WTC11 (cell line): ENCODE measurements around the gene FOXO1. TPM values are rescaled to one million over a fixed set of nuclear protein-coding genes. Genes with fewer than 3 reads are reported as not detected.
A peak's percentile ranks its signal among the peaks of the same experiment; 100 is the strongest.

ENCODE experiments used
- ATAC-seq: fragments of 200-7000 bp; cut with Tn5 transposase; 2 replicates; pipeline ENCODE4 v1.10.0; 2021; ENCODE audit warnings: mild to moderate bottlenecking, moderate library complexity
- CTCF ChIA-PET: fragments of 300-600 bp; sonication (Branson Sonifier 250); formaldehyde crosslinking; loops from one replicate; lab custom pipeline; 2021; ENCODE audit warnings: antibody characterized with exemption; lab: Charles Lee
- POLR2A ChIA-PET: fragments of 350-600 bp; sonication (Branson Sonifier 250); formaldehyde crosslinking; loops from one replicate; lab custom pipeline; 2021; ENCODE audit warnings: antibody characterized with exemption; lab: Charles Lee
- DNase-seq: peaks from one replicate; pipeline ENCODE4 v3.0.0; 2021; ENCODE audit warnings: low spot score
- H3K27ac Mint-ChIP-seq: 2 replicates; pipeline ENCODE4 v1.8.0; 2021; ENCODE audit warnings: mixed read lengths
- H3K27me3 Mint-ChIP-seq: 2 replicates; pipeline ENCODE4 v1.8.0; 2021; ENCODE audit warnings: low read depth, mild to moderate bottlenecking, moderate library complexity, mixed read lengths
- H3K36me3 Mint-ChIP-seq: 2 replicates; pipeline ENCODE4 v1.8.0; 2021; ENCODE audit warnings: mixed read lengths
- H3K4me1 Mint-ChIP-seq: 2 replicates; pipeline ENCODE4 v1.8.0; 2022; ENCODE audit warnings: mixed read lengths
- H3K4me3 Mint-ChIP-seq: 2 replicates; pipeline ENCODE4 v1.8.0; 2021; ENCODE audit warnings: mild to moderate bottlenecking, moderate library complexity, mixed read lengths
- H3K9me3 Mint-ChIP-seq: 2 replicates; pipeline ENCODE4 v1.8.0; 2021; ENCODE audit warnings: mixed read lengths
- ATF1 ChIP-seq: sonication (generic); formaldehyde crosslinking; IDR thresholded peaks from 2 replicates; pipeline ENCODE4 v1.8.1; 2023; ENCODE audit warnings: mild to moderate bottlenecking, moderate library complexity, missing genetic modification reagents
- E2F4 ChIP-seq: sonication (generic); formaldehyde crosslinking; IDR thresholded peaks from 2 replicates; pipeline ENCODE4 v1.8.1; 2022; ENCODE audit warnings: low read depth, mild to moderate bottlenecking, moderate library complexity, missing genetic modification reagents, borderline replicate concordance
- E2F5 ChIP-seq: sonication (generic); formaldehyde crosslinking; IDR thresholded peaks from 2 replicates; pipeline ENCODE4 v1.8.1; 2022; ENCODE audit warnings: mild to moderate bottlenecking, moderate library complexity, missing genetic modification reagents
- ETV6 ChIP-seq: sonication (generic); formaldehyde crosslinking; IDR thresholded peaks from 2 replicates; pipeline ENCODE4 v1.8.1; 2022; ENCODE audit warnings: mild to moderate bottlenecking, missing genetic modification reagents
- FOXK1 ChIP-seq: sonication (generic); formaldehyde crosslinking; IDR thresholded peaks from 2 replicates; pipeline ENCODE4 v1.8.0; 2022; ENCODE audit warnings: mild to moderate bottlenecking, moderate library complexity, missing genetic modification reagents
- MAX ChIP-seq: sonication (generic); formaldehyde crosslinking; IDR thresholded peaks from 2 replicates; pipeline ENCODE4 v1.8.0; 2022; ENCODE audit warnings: mild to moderate bottlenecking, missing genetic modification reagents
- NFE2L1 ChIP-seq: sonication (generic); formaldehyde crosslinking; IDR thresholded peaks from 2 replicates; pipeline ENCODE4 v1.8.1; 2023; ENCODE audit warnings: missing genetic modification reagents
- NR2C2 ChIP-seq: sonication (generic); formaldehyde crosslinking; IDR thresholded peaks from 2 replicates; pipeline ENCODE4 v1.8.0; 2022; ENCODE audit warnings: mild to moderate bottlenecking, missing genetic modification reagents
- SOX15 ChIP-seq: fragments of 250-450 bp; sonication (Bioruptor Pico); IDR thresholded peaks from 2 replicates; pipeline ENCODE4 v1.9.0; 2021; ENCODE audit warnings: mild to moderate bottlenecking
- STAT6 ChIP-seq: sonication (generic); formaldehyde crosslinking; conservative IDR thresholded peaks from 2 replicates; pipeline ENCODE4 v1.8.1; 2023; ENCODE audit warnings: mild to moderate bottlenecking, low read depth, missing genetic modification reagents, moderate library complexity
- ZBTB21 ChIP-seq: sonication (generic); formaldehyde crosslinking; IDR thresholded peaks from 2 replicates; pipeline ENCODE4 v1.8.1; 2023; ENCODE audit warnings: mild to moderate bottlenecking, missing genetic modification reagents, borderline replicate concordance
- ZNF281 ChIP-seq: sonication (generic); formaldehyde crosslinking; IDR thresholded peaks from 2 replicates; pipeline ENCODE4 v1.8.0; 2023; ENCODE audit warnings: mild to moderate bottlenecking, missing genetic modification reagents
- ZNF423 ChIP-seq: fragments of 250-450 bp; sonication (Bioruptor Pico); IDR thresholded peaks from 2 replicates; pipeline ENCODE4 v2.1.2; 2022; ENCODE audit warnings: mild to moderate bottlenecking, moderate library complexity
- ZNF425 ChIP-seq: fragments of 250-450 bp; sonication (Bioruptor Pico); conservative IDR thresholded peaks from 2 replicates; pipeline ENCODE4 v1.9.0; 2021; ENCODE audit warnings: mild to moderate bottlenecking
- ZNF671 ChIP-seq: fragments of 250-450 bp; sonication (Bioruptor Pico); IDR thresholded peaks from 2 replicates; pipeline ENCODE4 v1.8.0; 2021; ENCODE audit warnings: mild to moderate bottlenecking
- total RNA-seq: library from RNA; stranded (reverse); gene quantifications from 3 replicates; pipeline ENCODE4 v1.2.3, GENCODE V29; 2021

The FOXO1 gene
- total RNA-seq, 1 experiment from 2014 or later: 37.9 TPM

- POLR2A ChIA-PET: no interaction called here
- no peaks in the 10 kb centered on the region for H3K9me3 Mint-ChIP-seq
- H3K4me3 Mint-ChIP-seq: no peak overlapping the region
- TF ChIP-seq SOX15 (CRISPR knock-in tag) (no peak), STAT6 (no peak), MAX (CRISPR knock-in tag) (no peak), ETV6 (CRISPR knock-in tag) (no peak)
- CTCF ChIA-PET: no interaction called here
- DNase-seq (no peak), ATAC-seq (no peak)
- H3K27ac Mint-ChIP-seq: peak overlapping the region; percentile 55; the same call in 1 of the 2 replicates
- H3K36me3 Mint-ChIP-seq: peaks cover 29% of the 10 kb centered on the region
- no peaks in the 10 kb centered on the region for H3K27me3 Mint-ChIP-seq
- peaks cover 36% of the 10 kb centered on the region for H3K4me1 Mint-ChIP-seq
Observed at GRCh38 chr13:40558656-40559055, 107.8 kb downstream of the FOXO1 start.

GRCh38 chr13:40556453-40556852, 110.0 kb downstream of the FOXO1 start:
- Mint-ChIP-seq H3K27me3 (no peaks in the 10 kb centered on the region), H3K9me3 (no peaks in the 10 kb centered on the region), H3K36me3 (peaks cover 29% of the 10 kb centered on the region), H3K4me3 (no peak overlapping the region), H3K27ac (no peak overlapping the region), H3K4me1 (peaks cover 39% of the 10 kb centered on the region)
- DNase-seq (no peak), ATAC-seq (no peak)
- ChIA-PET CTCF (no interaction called here), POLR2A (no interaction called here)
- TF ChIP-seq ZNF671 (CRISPR knock-in tag): no peak
- no peak for TF ChIP-seq ZNF423 (CRISPR knock-in tag)
- no peak for TF ChIP-seq ZNF425
- TF ChIP-seq E2F4 (CRISPR knock-in tag): no peak
- no peak for TF ChIP-seq ZBTB21 (CRISPR knock-in tag)
- no peak for TF ChIP-seq SOX15 (CRISPR knock-in tag)
- no peak for TF ChIP-seq ATF1 (CRISPR knock-in tag)
- TF ChIP-seq ZNF281 (CRISPR knock-in tag): no peak
- no peak for TF ChIP-seq E2F5 (CRISPR knock-in tag)
- TF ChIP-seq FOXK1 (CRISPR knock-in tag): no peak
- TF ChIP-seq NFE2L1 (CRISPR knock-in tag): no peak
- TF ChIP-seq NR2C2 (CRISPR knock-in tag): no peak
